ENCODE data around the gene DECR2. TPM values are rescaled to one million over a fixed set of nuclear protein-coding genes. Genes with fewer than 3 reads are reported as not detected.
A peak's percentile ranks its signal among the peaks of the same experiment; 100 is the strongest.

DECR2 gene
- total and polyA plus RNA-seq, 2 of the 4 experiments (the other 2 are of a cell fraction) = 3.9 to 26.7 TPM

GRCh38 chr16:426906-427249 is 25.2 kb downstream of the DECR2 start:
- intact Hi-C loops (cut with micrococcal nuclease) = no loop called here
- Histone ChIP-seq H3K9ac (ENCODE audit: low read depth, low read length) (peak overlapping the region; percentile 58), H3K36me3 (ENCODE audit: control insufficient read depth, insufficient read depth, low read length) (peaks cover 5% of the 10 kb centered on the region), H3K27me3 (ENCODE audit: control insufficient read depth, insufficient read depth, low read length) (no peaks in the 10 kb centered on the region), H2AFZ (replicated peaks; ENCODE audit: low read length, poor library complexity) (peak overlapping the region; percentile 75), H3K56ac (ENCODE audit: extremely low read depth, insufficient read depth, low read length) (no peak overlapping the region), H2BK120ac (ENCODE audit: low read depth, low read length) (no peak overlapping the region), H3K4me3 (ENCODE audit: insufficient read depth, low read depth, low read length) (peak overlapping the region; percentile 65), H2AK5ac (ENCODE audit: low read depth, low read length) (no peak overlapping the region), H3K4me1 (ENCODE audit: control insufficient read depth, insufficient read depth, low read length) (peaks cover 13% of the 10 kb centered on the region), H3K4ac (ENCODE audit: low read depth, low read length) (no peak overlapping the region), H3K23ac (ENCODE audit: low read depth, low read length) (peak overlapping the region; percentile 87; the same call in 1 of the 2 replicates), H4K91ac (ENCODE audit: insufficient read depth, low read depth, low read length) (no peak overlapping the region), H3K9me1 (ENCODE audit: insufficient read depth, low read length) (peaks cover 18% of the 10 kb centered on the region), H2BK20ac (ENCODE audit: low read depth, low read length) (no peak overlapping the region), H3K18ac (ENCODE audit: low read depth, low read length) (no peak overlapping the region), H2BK5ac (ENCODE audit: low read depth, low read length, poor library complexity, severe bottlenecking) (no peak overlapping the region), H4K8ac (ENCODE audit: low read depth in 2 of 2, low read length in 2 of 2) (no peak overlapping the region), H3K79me1 (ENCODE audit: low read depth in 1 of 2, low read length in 2 of 2) (peaks cover 27 to 57% of the 10 kb centered on the region in 2 experiments), H3K14ac (replicated peaks; ENCODE audit: low read depth, low read length) (peak overlapping the region; percentile 87), H2AK9ac (replicated peaks; ENCODE audit: low read depth, low read length, poor library complexity) (peak overlapping the region; percentile 79), H3K9me3 (ENCODE audit: control insufficient read depth, insufficient read depth, low read length) (no peaks in the 10 kb centered on the region), H3K27ac (ENCODE audit: insufficient read depth, low read length) (no peak overlapping the region), H3K4me2 (ENCODE audit: low read depth, low read length) (peak overlapping the region; percentile 82), H2BK15ac (ENCODE audit: low read depth, low read length) (no peak overlapping the region), H4K20me1 (ENCODE audit: insufficient read depth, low read length) (peaks cover 41% of the 10 kb centered on the region), H4K5ac (ENCODE audit: low read depth, low read length) (no peak overlapping the region)
- no peak for ATAC-seq (ENCODE audit: low read depth)
- BruUV-seq (replicated peaks) = no TSS peak
- TF ChIP-seq MAFK (IDR thresholded peaks at IDR 0.05; ENCODE audit: low read depth, low read length) (no peak), CEBPB (IDR thresholded peaks at IDR 0.05; ENCODE audit: low read depth, low read length) (no peak), USF2 (IDR thresholded peaks at IDR 0.05; ENCODE audit: low read depth, low read length) (no peak), POLR2A (IDR thresholded peaks at IDR 0.05; ENCODE audit: low read depth, low read length) (no peak)
- dilution Hi-C loops (cut with HindIII; ENCODE audit: low sequenced_read_pairs, unreplicated experiment) = no loop called here
- in situ Hi-C loops (cut with MboI; ENCODE audit: low sequenced_read_pairs) = no loop called here
- no CpG with 5 or more reads among the region's 13 CpGs for WGBS, 2 experiments (ENCODE audit: extremely low coverage in 2 of 2, insufficient read length in 1 of 2)
- POLR2A ChIA-PET (ENCODE audit: unreplicated experiment) = no interaction called here
- no peak for DNase-seq
- CTCF ChIA-PET = no interaction called here

Measured in IMR-90 (cell line).